OCI-M2 (cell line): ENCODE data around the gene SNRPA.
A peak's percentile ranks its signal among the peaks of the same experiment; 100 is the strongest.
"Not testable (repeated sequence)": the region's sequence is repeated elsewhere in the genome, so short reads cannot be mapped to it uniquely, and the experiment has no call there.

ENCODE experiments used
- DNase-seq: peaks from one replicate; lab custom pipeline; 2025; ENCODE audit not compliant: unreplicated experiment; lab: John Stamatoyannopoulos, UW

The SNRPA gene

DNA sequence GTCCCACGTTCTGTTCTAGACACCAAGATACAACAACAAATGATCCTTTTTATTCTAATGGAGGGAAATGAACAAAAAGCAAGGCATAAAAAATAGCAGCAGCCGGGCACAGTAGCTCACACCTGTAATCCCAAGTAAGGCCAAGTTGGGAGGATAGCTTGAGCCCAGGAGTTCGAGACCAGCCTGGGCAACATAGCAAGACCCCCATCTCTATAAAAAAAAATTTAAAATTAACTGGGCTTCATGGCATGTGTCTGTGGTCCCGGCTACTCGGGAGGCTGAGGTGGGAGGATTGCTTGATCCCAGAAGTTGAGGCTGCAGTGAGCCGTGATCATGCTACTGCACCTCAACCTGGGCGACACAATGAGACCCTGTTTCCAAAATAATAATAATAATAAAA lies 25.4 kb downstream of the SNRPA start:
- DNase-seq: no peak

GRCh38 chr19:40776932-40777644 lies 26.1 kb downstream of the SNRPA start:
- peak; percentile 90 for DNase-seq

GRCh38 chr19:40777645-40777936 lies 26.6 kb downstream of the SNRPA start:
- DNase-seq: no peak

GRCh38 chr19:40777937-40778705 lies 27.1 kb downstream of the SNRPA start, which contains the start of gene RAB4B:
TSS of gene RAB4B (plus strand) at chr19:40778247. CDS start at chr19:40778376, 129 bp downstream.
- peak; percentile 96 for DNase-seq

DNA sequence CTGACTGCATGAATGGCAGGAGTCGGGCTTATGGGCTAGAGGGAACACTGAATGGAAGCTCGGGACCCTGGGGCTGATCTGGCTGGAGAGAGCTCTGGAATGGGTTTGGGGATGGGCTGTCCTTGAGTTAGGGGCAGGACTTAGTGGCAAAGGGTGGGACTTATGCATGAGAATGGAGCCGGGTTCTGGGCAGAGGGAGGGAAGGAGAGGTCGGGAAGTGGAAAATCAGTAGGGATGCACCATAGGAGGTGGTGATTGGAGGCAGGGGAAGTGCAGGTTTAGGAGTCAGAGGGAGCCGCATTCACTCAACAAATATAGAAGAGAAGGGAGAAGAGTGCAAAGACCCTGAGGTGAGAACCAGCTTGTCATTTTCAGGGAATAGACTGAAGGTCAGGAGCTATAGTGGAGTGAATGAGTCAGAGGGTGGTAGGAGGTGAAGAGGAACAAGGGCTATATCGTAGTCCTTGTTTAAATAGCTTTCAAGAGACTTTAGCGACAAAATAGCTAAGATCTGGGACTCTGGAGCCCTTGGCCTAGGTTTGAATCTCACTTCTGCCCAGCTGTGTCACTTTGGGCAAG lies 27.8 kb downstream of the SNRPA start:
- no peak for DNase-seq

DNA sequence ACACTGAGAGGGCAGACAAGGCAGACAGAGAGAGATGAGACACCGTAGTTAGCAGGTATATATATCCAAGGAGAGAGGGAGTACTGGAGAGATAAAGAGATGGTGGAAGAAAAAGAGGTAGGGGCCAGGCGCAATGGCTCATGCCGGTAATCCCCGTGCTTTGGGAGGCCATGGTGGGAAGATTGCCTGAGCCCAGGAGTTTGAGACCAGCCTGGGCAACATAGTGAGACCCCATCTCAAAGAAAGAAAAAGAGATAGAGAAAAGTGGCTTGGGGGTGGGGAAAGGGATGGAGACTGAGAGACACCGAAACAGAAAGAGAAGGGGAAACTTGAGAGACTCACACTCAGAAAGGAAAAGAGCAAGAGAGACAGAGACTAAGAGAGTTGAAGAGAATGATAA lies 29.6 kb downstream of the SNRPA start:
- no peak for DNase-seq

GRCh38 chr19:40781140-40781539 lies 30.1 kb downstream of the SNRPA start:
- DNase-seq: no peak

- no peak for DNase-seq
Observed at GRCh38 chr19:40783711-40784110, 32.7 kb downstream of the SNRPA start.

- not testable (repeated sequence) for DNase-seq
Observed at GRCh38 chr19:40784146-40784545, 33.1 kb downstream of the SNRPA start.

DNA sequence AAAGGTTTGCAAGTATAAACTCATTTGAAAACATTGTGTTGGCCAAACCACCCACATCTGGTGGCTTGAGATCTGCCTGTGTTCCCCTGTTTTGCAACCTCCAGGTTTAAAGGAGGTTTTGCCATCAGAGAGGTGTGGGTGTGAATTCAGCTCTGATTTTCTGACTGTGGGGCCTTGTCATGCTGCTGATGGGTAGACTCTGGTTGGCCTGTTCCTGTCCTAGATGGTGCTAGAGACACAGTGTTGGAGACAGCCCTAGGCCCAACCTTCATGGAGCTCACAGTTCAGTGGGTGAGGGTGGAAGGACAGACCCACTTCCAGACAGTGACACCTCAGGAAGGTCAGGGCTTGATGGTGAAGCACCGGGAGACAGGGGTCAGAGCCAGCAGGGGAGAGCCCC lies 34.5 kb downstream of the SNRPA start:
- DNase-seq: no peak

GRCh38 chr19:40786060-40787037 lies 35.3 kb downstream of the SNRPA start:
- DNase-seq: no peak

- DNase-seq: no peak
Observed at GRCh38 chr19:40791349-40791748, 40.3 kb downstream of the SNRPA start.

DNA sequence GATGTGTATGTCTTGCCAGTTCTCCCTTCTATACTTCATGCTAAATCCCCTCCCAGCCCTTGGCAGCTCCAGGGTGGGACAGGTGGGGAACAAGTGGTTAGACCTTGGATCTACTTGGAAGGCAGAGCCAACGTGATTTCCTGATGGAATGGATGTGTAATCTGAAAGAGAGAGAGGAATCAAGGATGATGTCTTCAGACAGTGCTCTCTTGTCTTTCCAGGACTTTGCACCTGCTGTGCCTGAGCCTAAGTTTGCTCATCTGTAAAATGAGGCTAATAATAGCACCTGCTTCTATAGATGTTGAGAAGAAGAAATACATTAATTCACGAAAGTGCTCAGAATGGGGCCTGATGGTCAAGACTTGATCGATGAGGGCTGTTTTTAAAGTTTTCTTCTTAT lies 41.0 kb downstream of the SNRPA start:
- no peak for DNase-seq

DNA sequence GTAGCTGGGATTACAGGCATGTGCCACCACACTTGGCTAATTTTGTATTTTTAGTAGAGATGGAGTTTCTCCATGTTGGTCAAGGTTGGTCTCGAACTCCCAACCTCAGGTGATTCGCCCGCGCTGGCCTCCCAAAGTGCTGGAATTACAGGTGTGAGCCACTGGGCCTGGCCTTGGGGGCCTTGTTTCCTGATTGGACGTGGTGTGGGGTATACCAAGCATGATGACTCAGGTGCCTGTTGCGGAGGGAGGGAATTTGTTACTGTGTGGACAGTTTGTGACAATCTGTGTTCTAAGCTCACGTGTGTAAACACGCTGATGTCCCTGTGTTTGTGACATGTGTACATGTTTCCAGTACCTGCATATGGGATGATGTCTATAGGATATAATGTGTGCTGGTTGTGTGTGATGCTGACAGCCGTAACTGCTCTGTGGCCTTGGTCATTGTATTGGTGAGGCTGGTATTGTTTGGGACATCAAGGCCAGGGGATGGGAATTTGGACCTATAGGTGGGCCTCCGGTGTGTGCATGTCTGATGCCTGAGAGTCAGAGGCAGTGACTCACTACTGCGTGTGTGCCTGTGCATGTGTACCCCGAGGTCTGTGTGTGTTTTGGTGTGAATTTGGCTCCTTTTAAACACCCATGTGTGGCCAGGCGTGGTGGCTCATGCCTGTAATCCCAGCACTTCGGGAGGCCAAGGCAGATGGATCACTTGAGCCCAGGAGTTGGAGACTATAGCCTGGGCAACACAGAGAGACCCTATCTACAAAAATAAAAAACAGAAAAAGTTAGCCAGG lies 46.4 kb downstream of the SNRPA start:
- DNase-seq: no peak

DNA sequence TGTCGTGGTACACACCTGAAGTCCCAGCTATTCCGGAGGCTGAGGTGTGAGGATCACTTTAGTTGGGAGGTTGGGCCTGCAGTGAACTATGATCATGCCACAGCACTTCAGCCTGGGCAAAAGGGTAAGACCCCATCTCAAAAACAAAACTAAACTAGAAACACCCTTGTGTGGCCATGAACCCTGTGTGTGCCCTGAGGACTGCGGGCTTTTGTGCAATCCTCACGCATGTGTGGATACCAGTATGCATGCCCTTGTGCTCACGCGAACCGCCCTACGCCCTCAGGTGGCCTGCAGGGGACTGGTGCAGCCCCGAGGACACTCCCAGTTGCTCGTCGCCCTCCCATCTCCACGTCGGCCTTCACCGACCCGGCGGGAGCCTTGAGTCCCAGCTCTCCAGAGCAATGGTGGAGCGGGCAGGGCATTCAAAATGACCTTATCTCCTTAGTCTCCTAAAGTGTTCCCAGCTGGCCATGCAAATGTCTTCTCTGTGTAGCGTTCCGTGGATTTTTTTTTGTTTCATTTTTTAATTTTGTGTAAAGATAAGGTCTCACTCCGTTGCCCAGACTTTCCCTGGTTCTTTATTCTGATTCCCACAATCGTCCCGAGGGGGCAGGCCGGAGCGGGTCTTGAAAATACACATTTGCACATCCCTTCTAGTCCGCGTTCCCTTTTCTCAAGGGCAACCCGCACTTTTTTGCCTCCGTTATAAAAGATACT lies 47.1 kb downstream of the SNRPA start:
- peak; percentile 86 for DNase-seq

DNA sequence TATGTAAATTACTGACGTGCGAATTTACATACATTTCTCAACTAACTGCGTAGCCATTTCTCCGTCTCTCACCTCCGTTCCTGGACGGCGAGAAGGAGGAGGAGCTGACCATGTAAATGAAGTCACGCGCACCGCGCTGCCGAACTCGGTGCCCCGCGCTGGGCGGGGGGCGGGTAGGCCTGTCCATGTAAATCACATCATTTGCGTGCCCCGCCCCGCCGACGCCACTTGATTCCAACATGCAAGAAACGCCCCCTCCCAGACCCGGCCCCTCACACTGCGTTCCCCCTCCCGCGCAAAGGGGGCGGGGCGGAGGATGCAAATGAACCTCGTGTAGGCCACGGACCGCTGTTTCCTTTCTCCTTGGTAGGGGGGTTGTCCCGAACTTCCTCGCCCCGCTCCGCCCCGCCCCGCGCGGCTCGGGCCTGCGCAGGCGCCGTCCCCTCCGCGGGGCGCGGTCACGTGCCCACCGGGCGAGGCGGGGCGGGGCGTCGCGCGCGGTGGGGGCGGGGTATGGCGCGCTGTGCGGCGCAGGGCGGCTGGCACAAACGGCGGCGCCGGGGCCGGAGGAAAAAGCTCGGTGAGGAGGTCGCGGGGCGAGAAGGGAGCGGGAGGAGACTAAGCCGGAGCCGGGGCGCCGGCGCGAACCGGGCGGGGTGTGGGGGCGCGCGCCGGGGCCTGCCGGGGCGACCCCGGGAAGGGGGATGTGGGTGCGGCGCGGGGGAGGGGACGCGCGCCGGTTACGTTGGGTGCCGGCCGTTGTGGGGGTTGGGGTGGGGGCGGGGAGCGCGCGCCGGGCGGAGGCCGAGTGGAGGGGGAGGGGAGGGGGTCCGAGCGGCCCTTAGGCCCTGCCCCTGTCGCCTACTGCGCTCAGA lies 47.9 kb downstream of the SNRPA start, which contains the start of gene EGLN2:
TSS of gene EGLN2 (plus strand) at position 509 of the 875 bp plus-strand sequence. CDS start 1,382 bp downstream, outside the sequence.
- DNase-seq: peak; percentile 96

DNA sequence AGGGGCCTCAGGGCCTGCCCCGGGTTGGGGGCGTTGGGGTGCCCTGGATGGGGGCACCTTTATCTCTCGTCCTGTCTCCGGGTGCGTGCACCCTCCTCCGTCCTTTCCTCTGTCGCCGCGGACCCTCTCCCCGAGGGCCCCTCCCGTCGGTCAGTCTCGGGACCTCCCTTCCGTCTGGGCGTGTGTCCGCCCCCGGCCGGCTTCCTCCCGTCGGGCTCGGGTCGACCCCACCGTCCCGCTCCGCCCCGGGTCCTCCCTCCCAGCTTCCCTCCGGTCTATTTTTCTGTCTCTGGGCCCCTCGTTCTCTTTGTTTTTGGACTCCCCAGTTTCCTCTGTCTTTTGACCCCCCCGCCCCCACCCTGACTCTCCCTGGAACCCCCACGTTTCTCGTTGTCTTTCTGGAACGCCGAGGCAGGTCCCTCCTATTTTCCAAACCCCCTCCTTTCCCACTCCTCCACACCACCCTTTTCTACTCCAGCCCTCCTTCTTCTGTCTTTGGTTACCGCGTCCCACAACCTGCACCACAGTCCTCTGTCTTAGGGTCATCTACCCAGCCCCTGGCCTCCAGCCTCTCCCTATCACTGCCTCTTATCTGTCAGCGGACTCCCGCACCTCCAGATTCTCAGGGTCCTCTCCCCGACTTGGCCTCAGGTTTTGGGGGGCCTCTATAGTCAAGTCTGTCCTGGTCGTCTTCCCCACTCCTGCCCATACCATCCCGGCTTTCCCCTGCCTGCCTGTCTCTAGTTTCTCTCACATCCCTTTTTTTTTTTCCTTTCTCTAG lies 48.7 kb downstream of the SNRPA start:
- no peak for DNase-seq
